MCF 10A (cell line): Measurements from ENCODE around the gene NNMT. TPM values are rescaled to one million over a fixed set of nuclear protein-coding genes. Genes with fewer than 3 reads are reported as not detected.
A peak's percentile ranks its signal among the peaks of the same experiment; 100 is the strongest.

ENCODE experiments used
- BruUV-seq: library from RNA; stranded (reverse); fragments of 400-500 nt; replicated peaks from 2 replicates; lab custom pipeline; 2021; lab: Mats Ljungman, UMichigan
- CTCF ChIA-PET: fragments of 300-600 bp; sonication (Branson Sonifier 250); formaldehyde crosslinking; extraction: SDS; loops from one replicate; lab custom pipeline; 2021; ENCODE audit warnings: antibody characterized with exemption, inconsistent platforms; lab: Yijun Ruan, JAX
- POLR2A ChIA-PET: fragments of 300-600, 350-650 bp; sonication (Branson Sonifier 250); formaldehyde crosslinking; extraction: SDS; loops from one replicate; lab custom pipeline; 2020; ENCODE audit warnings: antibody characterized with exemption, inconsistent platforms; lab: Yijun Ruan, JAX
- DNase-seq: peaks from one replicate; pipeline ENCODE4 v3.0.0-alpha.2; 2018; ENCODE audit not compliant: unreplicated experiment
- H3K27ac Mint-ChIP-seq: one replicate; pipeline ENCODE4 v1.8.0; 2022; ENCODE audit warnings: mild to moderate bottlenecking, low read depth, mixed read lengths; ENCODE audit not compliant: unreplicated experiment
- H3K27me3 Mint-ChIP-seq: one replicate; pipeline ENCODE4 v1.8.0; 2022; ENCODE audit warnings: mixed read lengths; ENCODE audit not compliant: insufficient read depth, unreplicated experiment
- H3K36me3 Mint-ChIP-seq: one replicate; pipeline ENCODE4 v1.8.0; 2022; ENCODE audit warnings: mild to moderate bottlenecking, moderate library complexity, mixed read lengths; ENCODE audit not compliant: insufficient read depth, unreplicated experiment
- H3K4me1 Mint-ChIP-seq: one replicate; pipeline ENCODE4 v1.8.0; 2022; ENCODE audit warnings: mixed read lengths; ENCODE audit not compliant: insufficient read depth, unreplicated experiment
- H3K4me3 Mint-ChIP-seq: one replicate; pipeline ENCODE4 v1.8.0; 2022; ENCODE audit warnings: mild to moderate bottlenecking, moderate library complexity, mixed read lengths; ENCODE audit not compliant: unreplicated experiment
- H3K9me3 Mint-ChIP-seq: one replicate; pipeline ENCODE4 v1.8.0; 2022; ENCODE audit warnings: mixed read lengths; ENCODE audit not compliant: unreplicated experiment
- intact Hi-C: fragments of 100-400 bp; cut with micrococcal nuclease; formaldehyde crosslinking; loops from 2 replicates; pipeline ENCODE4 v1.14.1; 2022
- total RNA-seq: library from RNA; stranded (reverse); gene quantifications from 2 replicates; pipeline ENCODE4 v1.2.3, GENCODE V29; 2022
- TF ChIP-seq, protein P1 (sequence below): fragments of 200-600 bp; IDR thresholded peaks from one replicate; pipeline ENCODE4 v1.8.0; 2022; ENCODE audit warnings: antibody characterized with exemption, mild to moderate bottlenecking; ENCODE audit not compliant: unreplicated experiment

NNMT gene
- total RNA-seq, 1 experiment from 2014 or later: 638 TPM

- no TSS peak for BruUV-seq
- H3K36me3 Mint-ChIP-seq: no peaks in the 10 kb centered on the region
- intact Hi-C loops: loop anchor here (2.0 to 5.0 kb wide), 2 partner anchors 63 to 363 kb away; no protein-coding TSS in a partner anchor
- ChIA-PET CTCF (interaction anchor here (0.5 to 7.7 kb wide), 25 partner anchors 10 to 372 kb away, joined by 3 to 82 read pairs (median 6); partner anchors contain the start of gene ZBTB16), POLR2A (interaction anchor here (0.7 to 3.4 kb wide), 15 partner anchors 9 to 363 kb away, joined by 3 to 13 read pairs (median 4); partner anchors contain the start of gene ZBTB16)
- TF ChIP-seq, protein P1, sequence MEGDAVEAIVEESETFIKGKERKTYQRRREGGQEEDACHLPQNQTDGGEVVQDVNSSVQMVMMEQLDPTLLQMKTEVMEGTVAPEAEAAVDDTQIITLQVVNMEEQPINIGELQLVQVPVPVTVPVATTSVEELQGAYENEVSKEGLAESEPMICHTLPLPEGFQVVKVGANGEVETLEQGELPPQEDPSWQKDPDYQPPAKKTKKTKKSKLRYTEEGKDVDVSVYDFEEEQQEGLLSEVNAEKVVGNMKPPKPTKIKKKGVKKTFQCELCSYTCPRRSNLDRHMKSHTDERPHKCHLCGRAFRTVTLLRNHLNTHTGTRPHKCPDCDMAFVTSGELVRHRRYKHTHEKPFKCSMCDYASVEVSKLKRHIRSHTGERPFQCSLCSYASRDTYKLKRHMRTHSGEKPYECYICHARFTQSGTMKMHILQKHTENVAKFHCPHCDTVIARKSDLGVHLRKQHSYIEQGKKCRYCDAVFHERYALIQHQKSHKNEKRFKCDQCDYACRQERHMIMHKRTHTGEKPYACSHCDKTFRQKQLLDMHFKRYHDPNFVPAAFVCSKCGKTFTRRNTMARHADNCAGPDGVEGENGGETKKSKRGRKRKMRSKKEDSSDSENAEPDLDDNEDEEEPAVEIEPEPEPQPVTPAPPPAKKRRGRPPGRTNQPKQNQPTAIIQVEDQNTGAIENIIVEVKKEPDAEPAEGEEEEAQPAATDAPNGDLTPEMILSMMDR: no peak
- no peaks in the 10 kb centered on the region for H3K9me3 Mint-ChIP-seq
- H3K4me1 Mint-ChIP-seq: peaks cover 34% of the 10 kb centered on the region
- no peak overlapping the region for H3K4me3 Mint-ChIP-seq
- no peak for DNase-seq
- peak overlapping the region; percentile 89 for H3K27ac Mint-ChIP-seq
- no peaks in the 10 kb centered on the region for H3K27me3 Mint-ChIP-seq
Measured at GRCh38 chr11:114260077-114260476, 36.1 kb upstream of the NNMT start.

- Mint-ChIP-seq H3K27ac (peak overlapping the region; percentile 89), H3K36me3 (no peaks in the 10 kb centered on the region), H3K9me3 (no peaks in the 10 kb centered on the region), H3K27me3 (no peaks in the 10 kb centered on the region), H3K4me3 (no peak overlapping the region), H3K4me1 (peaks cover 34% of the 10 kb centered on the region)
- DNase-seq: no peak
- TF ChIP-seq, protein P1: no peak
- no TSS peak for BruUV-seq
- intact Hi-C loops: loop anchor here (2.0 to 5.0 kb wide), 2 partner anchors 63 to 364 kb away; no protein-coding TSS in a partner anchor
- POLR2A ChIA-PET: interaction anchor here (0.7 to 3.4 kb wide), 11 partner anchors 9 to 364 kb away, joined by 3 to 13 read pairs (median 4); no protein-coding TSS in a partner anchor
- CTCF ChIA-PET: interaction anchor here (0.5 to 7.7 kb wide), 35 partner anchors 9 to 364 kb away, joined by 3 to 82 read pairs (median 4); partner anchors contain the start of gene ZBTB16
Measured at GRCh38 chr11:114260483-114260882, 35.7 kb upstream of the NNMT start.

DNA sequence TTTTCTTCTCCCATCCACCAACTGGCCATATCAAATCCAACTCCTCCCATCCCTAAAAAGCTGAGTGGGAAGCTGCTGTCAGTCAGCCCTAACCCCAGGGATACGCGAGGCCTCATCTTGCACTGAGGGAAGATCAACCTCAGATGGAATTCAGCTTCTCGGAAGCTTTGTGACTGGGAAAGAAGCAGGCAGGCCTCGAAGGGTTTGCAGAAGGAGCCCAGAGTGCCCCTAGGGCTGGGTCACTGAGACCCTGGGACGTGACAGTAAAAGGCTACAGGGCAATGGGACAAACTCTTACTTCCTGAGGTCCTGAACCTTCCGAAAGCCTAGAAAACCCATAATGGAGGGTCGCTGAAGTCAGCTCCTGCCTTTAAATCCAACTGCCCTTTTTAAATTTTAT lies 34.4 kb upstream of the NNMT start:
- BruUV-seq: no TSS peak
- TF ChIP-seq, protein P1: no peak
- Mint-ChIP-seq H3K36me3 (no peaks in the 10 kb centered on the region), H3K27me3 (no peaks in the 10 kb centered on the region), H3K4me3 (no peak overlapping the region), H3K4me1 (peaks cover 27% of the 10 kb centered on the region), H3K9me3 (no peaks in the 10 kb centered on the region), H3K27ac (no peak overlapping the region)
- DNase-seq: no peak
- CTCF ChIA-PET: interaction anchor here (0.6 to 7.7 kb wide), 32 partner anchors 7 to 365 kb away, joined by 3 to 82 read pairs (median 4); partner anchors contain the start of gene ZBTB16
- intact Hi-C loops: loop anchor here (1.0 to 5.0 kb wide), 5 partner anchors 64 to 365 kb away; partner anchors contain the start of gene ZBTB16
- POLR2A ChIA-PET: interaction anchor here (0.6 to 3.4 kb wide), 23 partner anchors 16 to 712 kb away, joined by 3 to 13 read pairs (median 4); partner anchors contain the start of genes NNMT and ZBTB16
